ENCODE results near the gene ZNF785. TPM values are rescaled to one million over a fixed set of nuclear protein-coding genes. Genes with fewer than 3 reads are reported as not detected.

ZNF785 gene
- total RNA-seq, 1 experiment from 2014 or later, result 16.0 TPM

- TF ChIP-seq GRHL2 (CRISPR knock-in tag; IDR thresholded peaks at IDR 0.05; ENCODE audit: insufficient replicate concordance, severe bottlenecking), result no peak
- no peak for TF ChIP-seq KAT7 (CRISPR knock-in tag; IDR thresholded peaks at IDR 0.05; ENCODE audit: borderline replicate concordance)
- TF ChIP-seq NR2C2 (CRISPR knock-in tag; IDR thresholded peaks at IDR 0.05), result no peak
- no peak for TF ChIP-seq E2F5 (CRISPR knock-in tag; IDR thresholded peaks at IDR 0.05)
- TF ChIP-seq NR1H2 (CRISPR knock-in tag; IDR thresholded peaks at IDR 0.05), result no peak
- no peak for TF ChIP-seq FOXJ3 (CRISPR knock-in tag; IDR thresholded peaks at IDR 0.05; ENCODE audit: borderline replicate concordance)
- TF ChIP-seq, protein P1, sequence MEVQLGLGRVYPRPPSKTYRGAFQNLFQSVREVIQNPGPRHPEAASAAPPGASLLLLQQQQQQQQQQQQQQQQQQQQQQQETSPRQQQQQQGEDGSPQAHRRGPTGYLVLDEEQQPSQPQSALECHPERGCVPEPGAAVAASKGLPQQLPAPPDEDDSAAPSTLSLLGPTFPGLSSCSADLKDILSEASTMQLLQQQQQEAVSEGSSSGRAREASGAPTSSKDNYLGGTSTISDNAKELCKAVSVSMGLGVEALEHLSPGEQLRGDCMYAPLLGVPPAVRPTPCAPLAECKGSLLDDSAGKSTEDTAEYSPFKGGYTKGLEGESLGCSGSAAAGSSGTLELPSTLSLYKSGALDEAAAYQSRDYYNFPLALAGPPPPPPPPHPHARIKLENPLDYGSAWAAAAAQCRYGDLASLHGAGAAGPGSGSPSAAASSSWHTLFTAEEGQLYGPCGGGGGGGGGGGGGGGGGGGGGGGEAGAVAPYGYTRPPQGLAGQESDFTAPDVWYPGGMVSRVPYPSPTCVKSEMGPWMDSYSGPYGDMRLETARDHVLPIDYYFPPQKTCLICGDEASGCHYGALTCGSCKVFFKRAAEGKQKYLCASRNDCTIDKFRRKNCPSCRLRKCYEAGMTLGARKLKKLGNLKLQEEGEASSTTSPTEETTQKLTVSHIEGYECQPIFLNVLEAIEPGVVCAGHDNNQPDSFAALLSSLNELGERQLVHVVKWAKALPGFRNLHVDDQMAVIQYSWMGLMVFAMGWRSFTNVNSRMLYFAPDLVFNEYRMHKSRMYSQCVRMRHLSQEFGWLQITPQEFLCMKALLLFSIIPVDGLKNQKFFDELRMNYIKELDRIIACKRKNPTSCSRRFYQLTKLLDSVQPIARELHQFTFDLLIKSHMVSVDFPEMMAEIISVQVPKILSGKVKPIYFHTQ (CRISPR knock-in tag; IDR thresholded peaks at IDR 0.05), result no peak
- TF ChIP-seq, protein P2, sequence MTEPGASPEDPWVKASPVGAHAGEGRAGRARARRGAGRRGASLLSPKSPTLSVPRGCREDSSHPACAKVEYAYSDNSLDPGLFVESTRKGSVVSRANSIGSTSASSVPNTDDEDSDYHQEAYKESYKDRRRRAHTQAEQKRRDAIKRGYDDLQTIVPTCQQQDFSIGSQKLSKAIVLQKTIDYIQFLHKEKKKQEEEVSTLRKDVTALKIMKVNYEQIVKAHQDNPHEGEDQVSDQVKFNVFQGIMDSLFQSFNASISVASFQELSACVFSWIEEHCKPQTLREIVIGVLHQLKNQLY (CRISPR knock-in tag; IDR thresholded peaks at IDR 0.05), result no peak
- TF ChIP-seq, protein P3, sequence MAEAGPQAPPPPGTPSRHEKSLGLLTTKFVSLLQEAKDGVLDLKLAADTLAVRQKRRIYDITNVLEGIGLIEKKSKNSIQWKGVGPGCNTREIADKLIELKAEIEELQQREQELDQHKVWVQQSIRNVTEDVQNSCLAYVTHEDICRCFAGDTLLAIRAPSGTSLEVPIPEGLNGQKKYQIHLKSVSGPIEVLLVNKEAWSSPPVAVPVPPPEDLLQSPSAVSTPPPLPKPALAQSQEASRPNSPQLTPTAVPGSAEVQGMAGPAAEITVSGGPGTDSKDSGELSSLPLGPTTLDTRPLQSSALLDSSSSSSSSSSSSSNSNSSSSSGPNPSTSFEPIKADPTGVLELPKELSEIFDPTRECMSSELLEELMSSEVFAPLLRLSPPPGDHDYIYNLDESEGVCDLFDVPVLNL (CRISPR knock-in tag; IDR thresholded peaks at IDR 0.05; ENCODE audit: borderline replicate concordance, low read depth), result no peak
- Mint-ChIP-seq H3K27ac (0 out of 2 replicates have a peak overlapping the region, but pooled peaks have one; percentile 71), H3K9me3 (no peaks in the 10 kb centered on the region), H3K4me1 (no peaks in the 10 kb centered on the region), H3K27me3 (ENCODE audit: low read depth) (no peaks in the 10 kb centered on the region), H3K36me3 (peaks cover 33% of the 10 kb centered on the region), H3K4me3 (no peak overlapping the region)
- DNase-seq (ENCODE audit: low spot score) (no peak), ATAC-seq (no peak; the same call in 1 of the 2 replicates)
- CTCF ChIA-PET, result interaction anchor here (0.8 to 4.7 kb wide), 3 partner anchors 11 to 187 kb away, joined by 3 to 41 read pairs (median 4); partner anchors contain the start of gene DCTPP1
- POLR2A ChIA-PET, result no interaction called here
Measured at GRCh38 chr16:30604316-30604947, 18.9 kb upstream of the ZNF785 start.

DNA sequence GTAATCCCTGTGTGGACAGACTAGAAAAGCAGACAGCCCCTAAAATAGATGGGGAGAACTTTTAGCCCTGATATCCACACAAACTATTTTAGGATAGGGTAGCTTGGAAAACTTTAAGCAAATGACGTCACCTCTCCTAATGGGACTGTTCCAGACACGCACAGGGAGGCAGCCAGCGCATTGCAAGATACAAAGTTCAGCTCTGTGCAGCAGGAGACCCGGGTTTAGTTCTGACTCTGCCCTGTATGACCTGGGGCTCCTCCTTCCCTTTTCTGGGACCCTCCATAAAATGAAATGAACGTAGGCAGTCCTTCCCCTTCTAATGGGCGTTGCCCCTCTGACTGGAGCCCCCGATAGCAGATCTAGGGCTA is 18.4 kb upstream of the ZNF785 start:
- Mint-ChIP-seq H3K9me3 (no peaks in the 10 kb centered on the region), H3K4me3 (no peak overlapping the region), H3K36me3 (peaks cover 33% of the 10 kb centered on the region), H3K4me1 (no peaks in the 10 kb centered on the region), H3K27ac (no peak overlapping the region), H3K27me3 (ENCODE audit: low read depth) (no peaks in the 10 kb centered on the region)
- no peak for TF ChIP-seq ZNF121 (CRISPR knock-in tag; IDR thresholded peaks at IDR 0.05)
- TF ChIP-seq NR3C1 (CRISPR knock-in tag; conservative IDR thresholded peaks at IDR 0.05; ENCODE audit: low read depth), result no peak
- no peak for TF ChIP-seq MYBL2 (CRISPR knock-in tag; IDR thresholded peaks at IDR 0.05)
- TF ChIP-seq, protein P2 (CRISPR knock-in tag; IDR thresholded peaks at IDR 0.05), result no peak
- TF ChIP-seq E2F5 (CRISPR knock-in tag; IDR thresholded peaks at IDR 0.05), result no peak
- no peak for TF ChIP-seq GABPB1 (CRISPR knock-in tag; IDR thresholded peaks at IDR 0.05)
- no peak for TF ChIP-seq HMGA2 (CRISPR knock-in tag; IDR thresholded peaks at IDR 0.05)
- no peak for TF ChIP-seq ZNF416 (CRISPR knock-in tag; IDR thresholded peaks at IDR 0.05)
- TF ChIP-seq ZNF317 (CRISPR knock-in tag; IDR thresholded peaks at IDR 0.05; ENCODE audit: borderline replicate concordance, low read depth), result no peak
- ATAC-seq, result no peak
- DNase-seq (ENCODE audit: low spot score), result no peak
- ChIA-PET CTCF (interaction anchor here (0.8 to 4.7 kb wide), 3 partner anchors 12 to 186 kb away, joined by 3 to 41 read pairs (median 4); partner anchors contain the start of gene DCTPP1), POLR2A (no interaction called here)
